ENCODE data around the gene GSS.

Gene GSS

DNA sequence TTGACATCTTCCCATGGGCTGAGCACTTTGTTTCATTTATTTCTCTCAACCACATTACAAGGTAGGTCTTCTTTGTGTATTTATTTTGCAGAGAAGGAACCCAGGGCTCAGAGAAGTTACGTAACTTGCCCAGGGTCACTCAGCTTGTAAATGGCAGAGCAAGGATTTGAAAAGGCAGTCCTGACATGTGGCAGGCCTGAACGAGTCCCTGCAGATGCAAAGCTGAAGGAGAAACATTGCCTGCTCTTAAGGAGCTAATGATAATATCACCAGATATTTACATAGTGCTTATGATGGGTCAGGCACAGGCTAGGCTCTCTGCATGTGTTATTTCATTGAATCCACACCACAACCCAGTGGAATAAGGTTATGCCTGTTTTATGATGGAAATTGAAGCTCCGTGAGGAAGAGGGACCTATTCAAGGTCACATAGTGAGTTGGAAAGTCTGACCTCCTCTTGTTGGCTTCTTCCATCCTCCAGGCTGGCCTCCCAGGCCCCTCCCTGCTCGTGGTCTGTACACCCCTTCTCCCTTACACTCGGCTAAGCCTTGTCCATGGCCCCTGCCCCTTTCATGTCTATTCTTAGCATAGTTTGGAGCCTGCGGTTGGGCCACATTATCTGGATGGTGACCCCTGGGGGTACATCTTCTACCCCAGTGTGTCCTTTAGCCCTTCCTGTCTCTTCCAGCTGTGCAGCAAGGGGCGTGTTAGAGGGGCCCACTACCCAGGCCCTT is 12.6 kb upstream of the GSS start:
- in situ Hi-C loops (cut with HindIII; ENCODE audit: low pct_ligation_motif_present, low sequenced_read_pairs), result no loop called here
- TF ChIP-seq, protein P1, sequence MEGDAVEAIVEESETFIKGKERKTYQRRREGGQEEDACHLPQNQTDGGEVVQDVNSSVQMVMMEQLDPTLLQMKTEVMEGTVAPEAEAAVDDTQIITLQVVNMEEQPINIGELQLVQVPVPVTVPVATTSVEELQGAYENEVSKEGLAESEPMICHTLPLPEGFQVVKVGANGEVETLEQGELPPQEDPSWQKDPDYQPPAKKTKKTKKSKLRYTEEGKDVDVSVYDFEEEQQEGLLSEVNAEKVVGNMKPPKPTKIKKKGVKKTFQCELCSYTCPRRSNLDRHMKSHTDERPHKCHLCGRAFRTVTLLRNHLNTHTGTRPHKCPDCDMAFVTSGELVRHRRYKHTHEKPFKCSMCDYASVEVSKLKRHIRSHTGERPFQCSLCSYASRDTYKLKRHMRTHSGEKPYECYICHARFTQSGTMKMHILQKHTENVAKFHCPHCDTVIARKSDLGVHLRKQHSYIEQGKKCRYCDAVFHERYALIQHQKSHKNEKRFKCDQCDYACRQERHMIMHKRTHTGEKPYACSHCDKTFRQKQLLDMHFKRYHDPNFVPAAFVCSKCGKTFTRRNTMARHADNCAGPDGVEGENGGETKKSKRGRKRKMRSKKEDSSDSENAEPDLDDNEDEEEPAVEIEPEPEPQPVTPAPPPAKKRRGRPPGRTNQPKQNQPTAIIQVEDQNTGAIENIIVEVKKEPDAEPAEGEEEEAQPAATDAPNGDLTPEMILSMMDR (IDR thresholded peaks at IDR 0.05; ENCODE audit: low read depth, low read length, missing control alignments), result no peak
- no peaks in the 10 kb centered on the region for H3K27me3 ChIP-seq (replicated peaks)
- no peak for DNase-seq
- no peak overlapping the region for H3K27ac ChIP-seq
- no peak overlapping the region for H3K4me3 ChIP-seq (ENCODE audit: low read depth, low read length)
- H3K36me3 ChIP-seq (replicated peaks), result no peaks in the 10 kb centered on the region

DNA sequence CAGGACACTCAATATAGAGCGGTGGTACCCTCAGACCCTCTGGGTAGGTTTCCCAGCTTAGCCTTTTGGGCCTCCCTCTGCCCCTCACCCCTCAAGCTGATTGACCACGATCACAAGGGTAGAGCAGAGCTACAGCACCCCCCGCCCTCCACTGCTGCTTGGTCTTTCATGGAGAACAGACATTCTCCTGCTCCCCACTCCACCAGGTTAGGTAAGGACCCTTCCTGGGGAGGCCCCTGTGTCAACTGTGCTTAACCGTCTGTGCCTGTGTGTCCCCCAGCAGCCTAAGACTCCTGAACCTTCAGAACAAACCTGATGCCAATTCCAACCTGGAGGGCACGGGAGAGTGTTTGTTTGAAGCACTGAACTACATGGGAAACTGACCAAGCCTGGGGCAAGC is 11.8 kb upstream of the GSS start:
- Histone ChIP-seq H3K27me3 (replicated peaks) (no peaks in the 10 kb centered on the region), H3K4me3 (ENCODE audit: low read depth, low read length) (no peak overlapping the region), H3K27ac (no peak overlapping the region), H3K36me3 (replicated peaks) (no peaks in the 10 kb centered on the region)
- in situ Hi-C loops (cut with HindIII; ENCODE audit: low pct_ligation_motif_present, low sequenced_read_pairs), result no loop called here
- DNase-seq, result no peak
- TF ChIP-seq, protein P1 (IDR thresholded peaks at IDR 0.05; ENCODE audit: low read depth, low read length, missing control alignments), result no peak

- DNase-seq, result no peak
- Histone ChIP-seq H3K27me3 (replicated peaks) (no peaks in the 10 kb centered on the region), H3K27ac (no peak overlapping the region), H3K4me3 (ENCODE audit: low read depth, low read length) (no peak overlapping the region), H3K36me3 (replicated peaks) (no peaks in the 10 kb centered on the region)
- in situ Hi-C loops (cut with HindIII; ENCODE audit: low pct_ligation_motif_present, low sequenced_read_pairs), result no loop called here
- TF ChIP-seq, protein P1 (IDR thresholded peaks at IDR 0.05; ENCODE audit: low read depth, low read length, missing control alignments), result no peak
Observed at GRCh38 chr20:34965051-34965450, 9.4 kb upstream of the GSS start.

DNA sequence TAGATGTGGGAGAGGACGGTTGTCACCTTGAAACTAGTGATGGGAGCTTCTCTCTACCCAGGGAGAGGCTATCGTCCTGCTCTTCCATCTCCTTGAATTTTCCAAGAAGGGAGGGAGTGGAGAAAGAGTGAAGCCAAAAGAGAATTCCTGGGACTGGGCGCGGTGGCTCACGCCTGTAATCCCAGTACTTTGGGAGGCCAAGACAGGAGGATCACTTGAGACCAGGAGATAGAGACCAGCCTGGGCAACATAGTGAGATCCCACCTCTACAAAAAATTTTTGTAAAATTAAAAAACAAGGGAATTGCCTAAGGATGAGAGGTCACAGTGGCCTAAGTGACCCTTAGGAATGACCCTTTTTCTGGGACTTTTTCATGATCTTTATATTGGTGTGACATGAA is 8.9 kb upstream of the GSS start:
- DNase-seq, result no peak
- TF ChIP-seq, protein P1 (IDR thresholded peaks at IDR 0.05; ENCODE audit: low read depth, low read length, missing control alignments), result no peak
- no peak overlapping the region for H3K4me3 ChIP-seq (ENCODE audit: low read depth, low read length)
- no peaks in the 10 kb centered on the region for H3K36me3 ChIP-seq (replicated peaks)
- H3K27me3 ChIP-seq (replicated peaks), result no peaks in the 10 kb centered on the region
- in situ Hi-C loops (cut with HindIII; ENCODE audit: low pct_ligation_motif_present, low sequenced_read_pairs), result no loop called here
- no peak overlapping the region for H3K27ac ChIP-seq

DNA sequence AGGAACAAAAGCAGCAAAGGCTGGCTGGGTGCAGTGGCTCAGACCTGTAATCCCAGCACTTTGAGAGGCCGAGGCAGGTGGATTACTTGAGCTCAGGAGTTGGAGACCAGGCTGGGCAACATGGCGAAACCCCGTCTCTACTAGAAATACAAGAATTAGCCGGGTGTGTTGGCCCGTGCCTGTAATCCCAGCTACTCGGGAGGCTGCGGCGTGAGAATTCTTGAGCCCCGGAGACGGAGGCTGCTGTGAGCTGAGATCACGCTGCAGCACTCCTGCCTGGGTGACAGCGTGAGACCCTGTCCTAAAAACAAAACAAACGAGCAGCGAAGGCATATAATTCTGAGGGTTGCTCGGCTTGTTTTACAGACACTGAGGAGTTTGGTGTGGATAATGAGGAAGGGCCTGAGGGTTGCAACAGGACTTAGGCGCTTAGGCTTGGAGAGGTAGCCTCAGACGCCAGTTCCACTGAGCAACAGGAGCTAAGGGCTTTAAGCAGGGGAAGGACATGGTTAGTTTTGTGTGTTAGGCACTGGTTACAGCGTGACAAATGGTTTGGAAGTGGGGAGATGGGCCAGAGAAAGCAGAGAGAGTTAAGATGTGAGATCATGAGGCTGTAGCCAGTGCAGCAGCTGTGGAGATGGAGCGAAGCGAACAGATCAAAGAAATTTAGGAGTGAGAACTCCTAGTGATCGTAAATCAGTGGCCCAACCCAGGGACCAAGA is 1.3 kb upstream of the GSS start:
- no peaks in the 10 kb centered on the region for H3K27me3 ChIP-seq (replicated peaks)
- no peak overlapping the region for H3K4me3 ChIP-seq (ENCODE audit: low read depth, low read length)
- in situ Hi-C loops (cut with HindIII; ENCODE audit: low pct_ligation_motif_present, low sequenced_read_pairs), result no loop called here
- no peak overlapping the region for H3K27ac ChIP-seq
- TF ChIP-seq, protein P1 (IDR thresholded peaks at IDR 0.05; ENCODE audit: low read depth, low read length, missing control alignments), result no peak
- no peak for DNase-seq
- no peaks in the 10 kb centered on the region for H3K36me3 ChIP-seq (replicated peaks)

Data from brain microvascular endothelial cell (primary cell).